CD8-positive, alpha-beta memory T cell (primary cell): ENCODE data around the gene TMEM150B. TPM values are rescaled to one million over a fixed set of nuclear protein-coding genes. Genes with fewer than 3 reads are reported as not detected.

Experiments
- CTCF ChIA-PET: fragments of 350-600 bp; sonication (Branson Sonifier 250); formaldehyde crosslinking; loops from one replicate; lab custom pipeline; 2021; ENCODE audit warnings: antibody characterized with exemption; lab: Charles Lee
- POLR2A ChIA-PET: fragments of 350-600 bp; sonication (Branson Sonifier 250); formaldehyde crosslinking; loops from one replicate; lab custom pipeline; 2021; ENCODE audit warnings: antibody characterized with exemption; lab: Charles Lee
- DNase-seq, 5 donors: peaks; one replicate each; pipeline versions ENCODE4 v3.0.0 to v3.0.0-alpha.2; 2020 to 2022; ENCODE audit warnings: mixed read lengths in 1 of 5
- H3K27ac ChIP-seq: one replicate; pipeline ENCODE4 v1.7.0; 2013; ENCODE audit warnings: low read depth, mild to moderate bottlenecking, low read length, moderate library complexity
- H3K27me3 ChIP-seq: 2 replicates; pipeline ENCODE4 v1.7.0; 2013; ENCODE audit warnings: low read length, mild to moderate bottlenecking; ENCODE audit not compliant: insufficient read depth, poor library complexity, severe bottlenecking
- H3K36me3 ChIP-seq: 2 replicates; pipeline ENCODE4 v1.7.0; 2013; ENCODE audit warnings: mild to moderate bottlenecking, low read length, moderate library complexity; ENCODE audit not compliant: insufficient read depth
- H3K4me1 ChIP-seq: 2 replicates; pipeline ENCODE4 v1.7.0; 2013; ENCODE audit warnings: mild to moderate bottlenecking, low read length, moderate library complexity; ENCODE audit not compliant: insufficient read depth
- H3K4me3 ChIP-seq: 2 replicates; pipeline ENCODE4 v1.7.0; 2013; ENCODE audit warnings: mild to moderate bottlenecking, low read length
- H3K9me3 ChIP-seq: 2 replicates; pipeline ENCODE4 v1.7.0; 2013; ENCODE audit warnings: mild to moderate bottlenecking, low read length
- H3K27ac Mint-ChIP-seq, 8 donors: one replicate each; pipeline ENCODE4 v1.8.0; 2020 to 2021; ENCODE audit warnings: mixed read lengths in 8 of 8, mild to moderate bottlenecking in 6 of 8, inconsistent platforms in 3 of 8, moderate library complexity in 3 of 8
- H3K27me3 Mint-ChIP-seq, 2 donors: one replicate each; pipeline ENCODE4 v1.8.0; 2020 to 2021; ENCODE audit warnings: mixed read lengths in 2 of 2, mild to moderate bottlenecking in 1 of 2, moderate library complexity in 1 of 2
- H3K36me3 Mint-ChIP-seq, 3 donors: one replicate each; pipeline ENCODE4 v1.8.0; 2020 to 2021; ENCODE audit warnings: mixed read lengths in 3 of 3, inconsistent platforms in 1 of 3, mild to moderate bottlenecking in 1 of 3
- H3K4me1 Mint-ChIP-seq, 3 donors: one replicate each; pipeline ENCODE4 v1.8.0; 2020 to 2021; ENCODE audit warnings: mixed read lengths in 3 of 3, inconsistent platforms in 1 of 3, mild to moderate bottlenecking in 1 of 3
- H3K4me3 Mint-ChIP-seq, 7 donors: one replicate each; pipeline ENCODE4 v1.8.0; 2020 to 2021; ENCODE audit warnings: mixed read lengths in 7 of 7, mild to moderate bottlenecking in 6 of 7, moderate library complexity in 4 of 7, inconsistent platforms in 2 of 7
- H3K9me3 Mint-ChIP-seq, 5 donors: one replicate each; pipeline ENCODE4 v1.8.0; 2020 to 2022; ENCODE audit warnings: mixed read lengths in 5 of 5, mild to moderate bottlenecking in 3 of 5, moderate library complexity in 2 of 5, inconsistent platforms in 1 of 5
- polyA plus RNA-seq: library from polyadenylated mRNA; unstranded; fragments of 300-500 nt; fragmentation: Illumina TruSeq; gene quantifications from one replicate; pipeline ENCODE4 v1.2.3, GENCODE V29; 2021
- total RNA-seq, 2 experiments: library from RNA; stranded (reverse); gene quantifications; one replicate each; pipeline ENCODE4 v1.2.3, GENCODE V29; 2021

TMEM150B gene
- total and polyA plus RNA-seq, 3 experiments from 2014 or later: 0.53 TPM; not detected in 2

DNA sequence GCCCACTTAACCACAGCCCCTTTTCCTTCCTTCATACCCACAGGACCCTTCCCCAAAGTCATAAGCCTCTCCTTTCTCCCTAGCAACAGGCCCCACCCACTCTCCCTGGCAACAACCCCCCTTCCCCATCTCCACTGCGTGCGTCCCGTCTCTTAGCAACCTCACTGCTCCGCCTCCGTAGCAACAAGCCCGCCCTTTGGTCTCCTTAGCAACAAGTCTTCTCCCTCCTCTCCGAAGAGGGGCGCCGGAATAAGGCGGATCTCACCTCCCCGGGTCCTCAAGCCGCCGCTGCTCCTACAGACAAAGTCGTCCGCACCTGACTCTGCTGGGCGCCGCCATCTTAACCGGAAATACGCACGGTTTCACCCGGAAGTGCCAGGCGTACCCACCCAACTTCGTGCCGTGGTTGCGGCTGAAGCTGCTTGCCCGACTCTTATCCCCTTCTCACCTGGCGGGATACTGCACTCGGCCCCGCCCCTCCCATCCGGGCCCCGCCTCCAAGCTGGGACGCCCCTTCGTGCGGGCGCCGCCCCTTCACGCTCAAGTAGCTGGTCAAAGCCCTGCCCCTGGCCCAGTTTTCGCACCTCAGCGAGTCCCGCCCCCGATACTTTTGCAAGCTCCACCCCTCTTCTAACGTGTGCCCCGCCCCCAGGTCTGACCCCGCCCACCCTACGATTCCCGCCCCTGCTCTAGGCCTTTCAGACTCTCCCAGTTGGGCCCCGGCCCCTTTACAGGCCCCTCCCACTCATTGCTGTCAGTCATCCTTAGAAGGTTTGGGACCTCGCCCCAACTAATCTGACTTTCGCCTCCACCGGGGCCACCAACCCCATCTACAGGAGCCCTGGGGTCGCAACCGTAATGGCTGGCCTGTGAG lies 45.1 kb downstream of the TMEM150B start, which contains the start of gene HSPBP1:
TSS of gene HSPBP1 (minus strand) at position 341 of the 874 bp plus-strand sequence. CDS start 502 bp downstream, outside the sequence.
- no peaks in the 10 kb centered on the region for H3K9me3 ChIP-seq
- H3K4me1 Mint-ChIP-seq: peaks cover 46 to 67% (median 54%) of the 10 kb centered on the region in 3 donors
- peaks cover 28% of the 10 kb centered on the region for H3K4me1 ChIP-seq
- no peaks in the 10 kb centered on the region for H3K9me3 Mint-ChIP-seq
- CTCF ChIA-PET: interaction anchor here (0.6 to 2.0 kb wide), 6 partner anchors 12 to 224 kb away, joined by 3 to 13 read pairs (median 4); no protein-coding TSS in a partner anchor
- peak within 1 kb of the TSS; percentile 85 to 100 (median 99) for H3K27ac Mint-ChIP-seq
- H3K36me3 ChIP-seq: no peaks in the 10 kb centered on the region
- no peaks in the 10 kb centered on the region for H3K27me3 ChIP-seq
- POLR2A ChIA-PET: interaction anchor here (0.9 to 2.5 kb wide), 12 partner anchors 18 to 356 kb away, joined by 3 to 33 read pairs (median 6); partner anchors contain the start of genes KMT5C, PPP1R12C, PPP6R1 and TMEM238
- peak within 1 kb of the TSS; percentile 89 to 99 (median 99) for H3K4me3 Mint-ChIP-seq
- peaks cover 0 to 4% of the 10 kb centered on the region in 2 donors for H3K27me3 Mint-ChIP-seq
- peak within 1 kb of the TSS; percentile 97 for H3K4me3 ChIP-seq
- peak; percentile 93 to 96 (median 96) for DNase-seq
- H3K27ac ChIP-seq: peak within 1 kb of the TSS; percentile 83
- peaks cover 0 to 27% (median 5%) of the 10 kb centered on the region in 3 donors for H3K36me3 Mint-ChIP-seq

DNA sequence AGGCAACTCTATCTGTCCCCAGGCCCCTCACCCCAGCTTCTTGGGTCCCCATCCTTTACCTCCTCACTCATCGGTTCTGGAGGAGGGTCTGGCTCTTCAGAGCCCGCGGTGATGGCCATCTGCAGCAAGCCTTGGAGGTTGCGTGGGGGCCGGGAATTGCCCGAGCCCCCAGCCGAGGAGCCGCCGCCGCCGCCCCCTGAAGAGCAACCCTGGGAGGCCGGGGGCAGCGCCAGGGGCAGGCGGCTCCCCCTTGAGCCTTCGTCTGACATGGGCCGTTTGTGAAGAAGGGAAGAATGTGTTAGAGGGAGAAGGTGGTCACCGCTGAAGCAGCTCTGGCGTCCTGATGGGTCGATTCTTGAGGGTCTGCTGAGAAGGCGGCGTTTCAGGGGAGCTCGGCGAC lies 45.8 kb downstream of the TMEM150B start:
- DNase-seq: no peak
- peaks cover 0 to 31% (median 5%) of the 10 kb centered on the region in 3 donors for H3K36me3 Mint-ChIP-seq
- peak overlapping the region; percentile 97 for H3K4me3 ChIP-seq
- no peaks in the 10 kb centered on the region for H3K36me3 ChIP-seq
- no peaks in the 10 kb centered on the region for H3K27me3 ChIP-seq
- H3K9me3 Mint-ChIP-seq: no peaks in the 10 kb centered on the region
- peak overlapping the region; percentile 89 to 99 (median 99) for H3K4me3 Mint-ChIP-seq
- CTCF ChIA-PET: interaction anchor here (1.3 to 2.0 kb wide), 4 partner anchors 20 to 225 kb away, joined by 3 to 13 read pairs (median 5); no protein-coding TSS in a partner anchor
- peaks cover 46 to 67% (median 54%) of the 10 kb centered on the region in 3 donors for H3K4me1 Mint-ChIP-seq
- peak overlapping the region; percentile 83 for H3K27ac ChIP-seq
- peaks cover 0 to 4% of the 10 kb centered on the region in 2 donors for H3K27me3 Mint-ChIP-seq
- H3K27ac Mint-ChIP-seq: peak overlapping the region; percentile 85 to 100 (median 99)
- H3K9me3 ChIP-seq: no peaks in the 10 kb centered on the region
- POLR2A ChIA-PET: interaction anchor here (0.9 to 2.5 kb wide), 10 partner anchors 18 to 197 kb away, joined by 3 to 33 read pairs (median 6); partner anchors contain the start of genes KMT5C, PPP1R12C, PPP6R1 and TMEM238
- peaks cover 28% of the 10 kb centered on the region for H3K4me1 ChIP-seq

DNA sequence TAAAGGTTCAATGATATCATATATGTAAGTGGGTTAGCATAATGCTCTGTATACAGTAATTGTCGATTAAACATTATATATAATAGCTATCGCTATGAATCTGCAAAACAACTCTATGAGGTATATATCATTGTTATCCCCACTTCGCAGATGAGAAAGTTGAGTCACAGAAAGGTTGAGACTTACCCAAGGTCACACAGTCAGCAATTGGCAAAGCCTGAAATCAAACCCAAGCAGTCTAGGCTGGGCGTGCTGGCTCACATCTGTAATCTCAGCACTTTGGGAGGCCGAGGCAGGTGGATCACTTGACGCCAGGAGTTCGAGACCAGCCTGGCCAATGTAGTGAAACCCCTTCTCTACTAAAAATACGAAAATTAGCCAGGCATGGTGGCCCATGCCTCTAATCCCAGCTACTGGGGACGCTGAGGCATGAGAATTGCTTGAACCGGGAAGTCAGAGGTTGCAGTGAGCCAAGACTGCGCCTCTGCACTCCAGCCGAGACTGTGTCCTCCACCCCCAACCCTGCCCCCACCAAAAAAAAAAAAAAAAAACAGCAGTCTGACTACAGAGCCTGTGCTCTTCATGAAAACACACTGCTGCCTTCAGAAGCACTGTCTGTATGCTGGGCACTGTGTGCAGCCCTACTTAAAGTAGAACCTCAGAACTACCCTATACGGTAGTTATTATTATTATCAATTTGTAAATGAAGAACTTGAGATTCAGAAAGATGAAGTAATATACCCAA lies 46.6 kb downstream of the TMEM150B start:
- peak overlapping the region; percentile 67 to 99 (median 96) for H3K4me3 Mint-ChIP-seq
- H3K4me1 Mint-ChIP-seq: peaks cover 45 to 65% (median 51%) of the 10 kb centered on the region in 3 donors
- H3K4me3 ChIP-seq: peak overlapping the region; percentile 97
- H3K27ac Mint-ChIP-seq: peak overlapping the region; percentile 54 to 100 (median 83)
- H3K36me3 ChIP-seq: peaks cover 2% of the 10 kb centered on the region
- peaks cover 0 to 37% (median 5%) of the 10 kb centered on the region in 3 donors for H3K36me3 Mint-ChIP-seq
- peaks cover 0 to 4% of the 10 kb centered on the region in 2 donors for H3K27me3 Mint-ChIP-seq
- H3K9me3 ChIP-seq: no peaks in the 10 kb centered on the region
- no peaks in the 10 kb centered on the region for H3K9me3 Mint-ChIP-seq
- ChIA-PET POLR2A (interaction anchor here (0.9 to 2.5 kb wide), 3 partner anchors 17 to 25 kb away, joined by 3 to 33 read pairs (median 3); partner anchors contain the start of gene PPP6R1), CTCF (interaction anchor here (0.8 to 2.5 kb wide), 3 partner anchors 14 to 226 kb away, joined by 3 to 9 read pairs (median 5); partner anchors contain the start of gene PPP6R1)
- no peaks in the 10 kb centered on the region for H3K27me3 ChIP-seq
- H3K4me1 ChIP-seq: peaks cover 27% of the 10 kb centered on the region
- no peak for DNase-seq
- H3K27ac ChIP-seq: no peak overlapping the region

DNA sequence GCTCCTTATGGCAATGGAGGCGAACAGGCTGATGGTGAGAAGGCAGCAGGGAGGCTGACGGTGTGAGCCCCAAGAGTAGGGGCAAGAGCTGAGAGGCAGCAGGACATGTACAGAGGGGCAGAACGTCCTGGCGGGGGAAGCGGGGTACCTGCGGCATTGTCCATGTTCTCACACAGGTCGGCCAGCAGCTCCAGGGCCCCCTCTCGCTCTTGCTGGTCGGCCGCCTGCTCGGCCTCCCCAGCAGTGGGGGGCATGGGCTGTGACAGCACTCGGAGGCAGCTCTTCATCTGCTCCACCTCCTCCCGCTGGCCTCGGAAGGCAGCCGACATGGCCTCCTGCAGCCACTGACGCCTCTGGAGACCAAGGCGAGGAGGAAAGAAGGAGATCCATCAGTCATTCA lies 47.6 kb downstream of the TMEM150B start:
- peaks cover 0 to 4% of the 10 kb centered on the region in 2 donors for H3K27me3 Mint-ChIP-seq
- no peak for DNase-seq
- peaks cover 10% of the 10 kb centered on the region for H3K36me3 ChIP-seq
- no peaks in the 10 kb centered on the region for H3K9me3 Mint-ChIP-seq
- peaks cover 0 to 47% (median 5%) of the 10 kb centered on the region in 3 donors for H3K36me3 Mint-ChIP-seq
- no peaks in the 10 kb centered on the region for H3K9me3 ChIP-seq
- POLR2A ChIA-PET: interaction anchor here (1.0 to 1.5 kb wide), 2 partner anchors 18 to 23 kb away, joined by 3 to 4 read pairs; partner anchors contain the start of gene PPP6R1
- peak overlapping the region in 6 of 7 donors; percentile 56 to 81 (median 65) for H3K4me3 Mint-ChIP-seq
- peaks cover 22% of the 10 kb centered on the region for H3K4me1 ChIP-seq
- H3K4me1 Mint-ChIP-seq: peaks cover 38 to 55% (median 42%) of the 10 kb centered on the region in 3 donors
- H3K27ac Mint-ChIP-seq: peak overlapping the region in 3 of 8 donors; percentile 73 to 94 (median 83)
- CTCF ChIA-PET: interaction anchor here (0.8 to 2.5 kb wide), 2 partner anchors 15 to 18 kb away, joined by 3 to 9 read pairs; partner anchors contain the start of gene PPP6R1
- H3K4me3 ChIP-seq: no peak overlapping the region
- H3K27me3 ChIP-seq: no peaks in the 10 kb centered on the region
- peak overlapping the region; percentile 74 for H3K27ac ChIP-seq

DNA sequence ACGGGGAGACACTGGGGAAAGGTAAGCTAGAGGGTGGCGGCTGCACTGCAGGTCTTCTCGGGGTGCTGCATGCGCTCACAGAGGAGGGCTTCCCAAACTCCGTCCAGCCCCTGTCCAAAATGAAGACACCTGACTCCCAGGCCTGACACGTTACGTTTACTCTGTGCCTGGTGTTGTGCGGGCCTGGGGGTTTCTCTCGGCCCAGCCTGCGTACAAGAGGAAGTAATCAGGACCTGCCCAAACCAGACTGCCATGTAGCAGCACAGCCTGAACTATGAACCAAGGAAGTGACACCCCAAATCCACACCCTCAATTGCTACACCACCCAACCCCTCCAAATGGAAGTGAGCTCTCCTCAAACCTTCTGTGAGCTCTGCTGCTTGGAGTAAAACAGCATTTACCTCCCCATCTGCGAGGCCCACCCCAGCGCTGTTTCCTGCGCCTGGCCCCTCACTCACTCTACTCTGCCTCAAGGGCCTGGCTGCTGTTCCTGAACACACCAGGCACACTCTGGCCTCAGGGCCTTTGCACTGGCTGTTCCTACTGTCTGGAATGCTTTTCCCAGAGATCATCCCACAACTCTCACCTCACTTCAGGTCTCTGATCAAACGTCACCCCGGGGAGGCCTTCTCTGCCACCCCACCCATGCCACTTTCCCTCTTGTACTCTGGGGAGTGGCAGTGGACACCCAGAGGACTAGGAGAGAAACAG lies 48.3 kb downstream of the TMEM150B start:
- H3K36me3 Mint-ChIP-seq: peaks cover 5 to 54% (median 11%) of the 10 kb centered on the region in 3 donors
- ChIA-PET CTCF (interaction anchor here (2.5 kb wide), 1 partner anchor 16 kb away, joined by 9 read pairs; no protein-coding TSS in a partner anchor), POLR2A (interaction anchor here (1.0 to 1.5 kb wide), 2 partner anchors 17 to 23 kb away, joined by 3 to 4 read pairs; partner anchors contain the start of gene PPP6R1)
- peaks cover 38 to 52% (median 39%) of the 10 kb centered on the region in 3 donors for H3K4me1 Mint-ChIP-seq
- peaks cover 0 to 4% of the 10 kb centered on the region in 2 donors for H3K27me3 Mint-ChIP-seq
- H3K9me3 Mint-ChIP-seq: no peaks in the 10 kb centered on the region
- peak overlapping the region; percentile 72 to 94 (median 86) for H3K27ac Mint-ChIP-seq
- H3K27ac ChIP-seq: peak overlapping the region; percentile 74
- no peaks in the 10 kb centered on the region for H3K27me3 ChIP-seq
- H3K9me3 ChIP-seq: no peaks in the 10 kb centered on the region
- H3K4me1 ChIP-seq: peaks cover 22% of the 10 kb centered on the region
- no peak for DNase-seq
- H3K36me3 ChIP-seq: peaks cover 10% of the 10 kb centered on the region
- H3K4me3 Mint-ChIP-seq: peak overlapping the region; percentile 63 to 84 (median 68)
- no peak overlapping the region for H3K4me3 ChIP-seq

DNA sequence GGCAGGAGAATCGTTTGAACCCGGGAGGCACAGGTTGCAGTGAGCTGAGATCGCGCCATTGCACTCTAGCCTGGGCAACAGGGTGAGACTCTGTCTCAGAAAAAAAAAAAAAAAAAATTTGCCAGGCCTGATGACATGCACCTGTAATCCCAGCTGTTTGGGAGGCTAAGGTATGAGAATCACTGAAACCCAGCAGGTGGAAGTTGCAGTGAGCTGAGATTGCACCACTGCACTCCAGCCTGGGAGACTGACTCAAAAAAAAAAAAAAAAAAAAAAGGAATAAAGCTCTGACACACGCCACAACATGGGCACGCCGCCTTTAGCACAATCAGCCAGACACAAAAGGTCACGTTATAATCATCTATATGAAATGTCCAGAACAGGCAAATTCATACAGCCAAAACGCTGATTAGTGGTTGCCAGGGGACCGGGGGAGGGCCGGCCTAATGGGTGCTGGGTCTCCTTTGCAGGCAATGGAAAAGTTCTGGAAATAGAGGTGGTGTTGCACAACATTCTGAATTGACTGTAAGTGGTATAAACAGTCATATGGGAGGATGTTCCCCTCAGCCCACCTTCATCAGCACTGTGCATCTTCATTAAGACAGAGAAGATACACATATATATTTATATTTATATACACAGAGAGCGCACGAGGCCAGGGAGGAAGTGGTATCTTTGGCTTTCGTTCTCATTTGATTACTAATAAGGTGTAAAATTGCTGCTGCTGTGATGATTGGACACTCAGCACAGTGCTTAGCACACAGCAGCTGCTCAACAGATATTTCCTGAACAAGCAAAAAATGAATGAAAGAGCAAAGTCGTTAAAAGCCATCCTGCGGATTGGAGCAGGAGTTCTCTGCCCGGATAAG lies 49.1 kb downstream of the TMEM150B start:
- POLR2A ChIA-PET: interaction anchor here (0.6 to 1.5 kb wide), 4 partner anchors 13 to 129 kb away, joined by 3 to 6 read pairs (median 4); partner anchors contain the start of gene PPP6R1
- H3K9me3 ChIP-seq: no peaks in the 10 kb centered on the region
- Mint-ChIP-seq H3K4me3 (peak overlapping the region; percentile 63 to 84 (median 68)), H3K9me3 (no peaks in the 10 kb centered on the region), H3K4me1 (peaks cover 34 to 48% (median 35%) of the 10 kb centered on the region in 3 donors), H3K27me3 (peaks cover 0 to 2% of the 10 kb centered on the region in 2 donors), H3K27ac (peak overlapping the region; percentile 83 to 94 (median 86)), H3K36me3 (peaks cover 5 to 59% (median 12%) of the 10 kb centered on the region in 3 donors)
- H3K4me3 ChIP-seq: no peak overlapping the region
- peaks cover 10% of the 10 kb centered on the region for H3K36me3 ChIP-seq
- no peaks in the 10 kb centered on the region for H3K27me3 ChIP-seq
- DNase-seq: peak in 2 of 5 donors; percentile 43 to 57
- CTCF ChIA-PET: interaction anchor here (0.9 to 2.5 kb wide), 2 partner anchors 16 to 63 kb away, joined by 3 to 9 read pairs; no protein-coding TSS in a partner anchor
- peaks cover 22% of the 10 kb centered on the region for H3K4me1 ChIP-seq
- peak overlapping the region; percentile 74 for H3K27ac ChIP-seq
